Right lobe of liver (tissue), 4 donors: ENCODE data around the gene SV2B.

Experiments used
- POLR2A ChIP-seq: fragments of 450-650 bp; IDR thresholded peaks from one replicate; pipeline ENCODE4 v1.6.1; 2017; ENCODE audit warnings: antibody characterized with exemption, mild to moderate bottlenecking
- TF ChIP-seq, protein P1 (sequence below), 4 donors: fragments of 200-600 bp in 3 of 4; fragments of 450-650 bp in 1 of 4; IDR thresholded peaks; one replicate each; pipeline versions ENCODE4 v1.5.1 to v1.8.0; 2016 to 2022; ENCODE audit warnings: antibody characterized with exemption in 4 of 4, mild to moderate bottlenecking in 2 of 4
- donor health status: DM: no; HTN: no; CAD: no.
- donor health status: DM: no; HTN: no; CAD: no.
- donor health status: DM: no; HTN: yes; CAD: no.

DNA sequence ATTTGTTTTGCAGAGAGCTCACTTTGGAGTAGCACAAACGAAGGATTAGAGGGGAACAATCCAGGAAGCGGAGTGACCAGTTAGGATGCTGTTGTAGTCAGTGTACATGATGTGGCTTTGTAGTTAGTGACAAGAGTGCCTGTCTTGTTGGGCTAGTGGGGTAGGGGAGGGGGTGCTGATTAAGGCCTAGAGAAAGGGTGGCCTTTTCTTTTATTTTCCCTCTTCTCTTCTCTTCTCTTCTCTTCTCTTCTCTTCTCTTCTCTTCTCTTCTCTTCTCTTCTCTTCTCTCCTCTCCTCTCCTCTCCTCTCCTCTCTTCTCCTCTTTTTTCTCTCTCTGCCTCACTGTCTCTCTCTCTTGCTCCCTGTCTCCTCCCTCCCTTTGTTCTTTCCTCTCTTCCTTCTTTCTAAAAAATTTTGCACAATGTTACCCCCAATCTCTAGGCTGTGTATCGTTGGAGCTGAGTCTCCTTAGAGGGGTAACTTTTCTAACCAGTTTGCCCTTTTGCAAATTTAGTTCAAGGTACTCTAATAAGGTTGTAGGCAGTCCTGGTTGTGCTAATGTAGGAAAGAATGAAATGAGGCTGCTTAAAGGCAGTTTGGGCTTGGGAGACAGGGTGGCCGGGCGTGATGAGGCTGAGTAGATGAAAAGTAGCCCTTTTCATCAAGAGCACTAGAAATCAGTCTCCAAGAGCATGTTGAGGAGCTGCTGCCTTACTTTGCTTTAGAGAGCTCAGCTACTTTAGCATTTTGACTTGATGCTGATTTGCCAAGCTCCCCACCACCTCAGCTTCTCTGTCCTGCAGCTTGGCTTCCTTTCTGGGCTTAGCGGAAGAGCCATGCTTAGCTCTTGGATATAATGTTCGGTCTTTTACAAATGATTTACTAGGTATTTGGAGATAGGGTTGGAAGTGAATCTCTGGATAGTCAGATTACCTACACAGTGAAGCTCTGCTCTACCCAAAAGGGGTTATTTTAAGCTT, 58.6 kb downstream of the SV2B start:
- TF ChIP-seq, protein P1, sequence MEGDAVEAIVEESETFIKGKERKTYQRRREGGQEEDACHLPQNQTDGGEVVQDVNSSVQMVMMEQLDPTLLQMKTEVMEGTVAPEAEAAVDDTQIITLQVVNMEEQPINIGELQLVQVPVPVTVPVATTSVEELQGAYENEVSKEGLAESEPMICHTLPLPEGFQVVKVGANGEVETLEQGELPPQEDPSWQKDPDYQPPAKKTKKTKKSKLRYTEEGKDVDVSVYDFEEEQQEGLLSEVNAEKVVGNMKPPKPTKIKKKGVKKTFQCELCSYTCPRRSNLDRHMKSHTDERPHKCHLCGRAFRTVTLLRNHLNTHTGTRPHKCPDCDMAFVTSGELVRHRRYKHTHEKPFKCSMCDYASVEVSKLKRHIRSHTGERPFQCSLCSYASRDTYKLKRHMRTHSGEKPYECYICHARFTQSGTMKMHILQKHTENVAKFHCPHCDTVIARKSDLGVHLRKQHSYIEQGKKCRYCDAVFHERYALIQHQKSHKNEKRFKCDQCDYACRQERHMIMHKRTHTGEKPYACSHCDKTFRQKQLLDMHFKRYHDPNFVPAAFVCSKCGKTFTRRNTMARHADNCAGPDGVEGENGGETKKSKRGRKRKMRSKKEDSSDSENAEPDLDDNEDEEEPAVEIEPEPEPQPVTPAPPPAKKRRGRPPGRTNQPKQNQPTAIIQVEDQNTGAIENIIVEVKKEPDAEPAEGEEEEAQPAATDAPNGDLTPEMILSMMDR (IDR thresholded peaks at IDR 0.05), result no peak
- TF ChIP-seq POLR2A, result no peak
